Smooth muscle cell (in vitro differentiated cells): Measurements from ENCODE around the gene RHCE. TPM values are rescaled to one million over a fixed set of nuclear protein-coding genes. Genes with fewer than 3 reads are reported as not detected.

Experiments used
- DNase-seq: peaks from one replicate; lab custom pipeline; 2025; ENCODE audit not compliant: unreplicated experiment; lab: John Stamatoyannopoulos, UW
- H2AFZ ChIP-seq: fragments of 200-600 bp; sonication (generic); 2 replicates; pipeline ENCODE4 v1.6.0; 2016; ENCODE audit warnings: antibody characterized with exemption, low read depth, mild to moderate bottlenecking
- H3F3A ChIP-seq: fragments of 200-600 bp; sonication (generic); 2 replicates; pipeline ENCODE4 v1.6.0; 2017; ENCODE audit warnings: antibody characterized with exemption, low read depth
- H3K27ac ChIP-seq: fragments of 200-600 bp; sonication (generic); 2 replicates; pipeline ENCODE4 v1.5.1; 2016; ENCODE audit warnings: low read depth, mild to moderate bottlenecking
- H3K27me3 ChIP-seq: fragments of 200-600 bp; sonication (generic); 2 replicates; pipeline ENCODE4 v1.6.1; 2016; ENCODE audit warnings: low read depth, mild to moderate bottlenecking
- H3K36me3 ChIP-seq: fragments of 200-600 bp; sonication (generic); 2 replicates; pipeline ENCODE4 v1.5.1; 2016; ENCODE audit warnings: low read depth
- H3K4me1 ChIP-seq: fragments of 200-600 bp; sonication (generic); 2 replicates; pipeline ENCODE4 v1.5.1; 2016; ENCODE audit warnings: low read depth
- H3K4me2 ChIP-seq: fragments of 200-600 bp; sonication (generic); 2 replicates; pipeline ENCODE4 v1.6.0; 2016; ENCODE audit warnings: mild to moderate bottlenecking
- H3K4me3 ChIP-seq: fragments of 200-600 bp; sonication (generic); 2 replicates; pipeline ENCODE4 v1.5.1; 2016; ENCODE audit warnings: mild to moderate bottlenecking
- H3K79me2 ChIP-seq: fragments of 200-600 bp; sonication (generic); 2 replicates; pipeline ENCODE4 v1.6.0; 2016; ENCODE audit warnings: low read depth, mild to moderate bottlenecking
- H3K9ac ChIP-seq: fragments of 200-600 bp; sonication (generic); 2 replicates; pipeline ENCODE4 v1.6.0; 2016; ENCODE audit warnings: low read depth
- H3K9me3 ChIP-seq: fragments of 200-600 bp; sonication (generic); replicated peaks from 2 replicates; pipeline ENCODE4 v1.5.1; 2016; ENCODE audit warnings: low read depth
- H4K20me1 ChIP-seq: fragments of 200-600 bp; sonication (generic); 2 replicates; pipeline ENCODE4 v1.6.0; 2016; ENCODE audit warnings: low read depth
- WGBS: methylation state at CpG from one replicate; pipeline ENCODE4 v1.1.7; 2016; ENCODE audit warnings: low lambda C conversion rate; 5-methylcytosine and 5-hydroxymethylcytosine counted together
- polyA plus RNA-seq: library from polyadenylated mRNA; unstranded; fragments of >200 nt; fragmentation: Nextera tagmentation; extraction: Ambion mirVana; gene quantifications from 2 replicates; pipeline ENCODE4 v1.2.1, GENCODE V29; 2016
- total RNA-seq: library from RNA; depleted of rRNA; stranded (reverse); fragments of >200 nt; gene quantifications from 2 replicates; pipeline ENCODE4 v1.2.3, GENCODE V29; 2014
- TF ChIP-seq, protein P1 (sequence below): fragments of 200-600 bp; sonication (generic); IDR thresholded peaks from 2 replicates; pipeline ENCODE4 v1.5.1; 2017; ENCODE audit warnings: borderline replicate concordance, mild to moderate bottlenecking, antibody characterized with exemption; ENCODE audit not compliant: insufficient read depth, poor library complexity, severe bottlenecking

Gene RHCE
- total and polyA plus RNA-seq, 2 experiments from 2014 or later: 0.45 to 4.9 TPM

DNA sequence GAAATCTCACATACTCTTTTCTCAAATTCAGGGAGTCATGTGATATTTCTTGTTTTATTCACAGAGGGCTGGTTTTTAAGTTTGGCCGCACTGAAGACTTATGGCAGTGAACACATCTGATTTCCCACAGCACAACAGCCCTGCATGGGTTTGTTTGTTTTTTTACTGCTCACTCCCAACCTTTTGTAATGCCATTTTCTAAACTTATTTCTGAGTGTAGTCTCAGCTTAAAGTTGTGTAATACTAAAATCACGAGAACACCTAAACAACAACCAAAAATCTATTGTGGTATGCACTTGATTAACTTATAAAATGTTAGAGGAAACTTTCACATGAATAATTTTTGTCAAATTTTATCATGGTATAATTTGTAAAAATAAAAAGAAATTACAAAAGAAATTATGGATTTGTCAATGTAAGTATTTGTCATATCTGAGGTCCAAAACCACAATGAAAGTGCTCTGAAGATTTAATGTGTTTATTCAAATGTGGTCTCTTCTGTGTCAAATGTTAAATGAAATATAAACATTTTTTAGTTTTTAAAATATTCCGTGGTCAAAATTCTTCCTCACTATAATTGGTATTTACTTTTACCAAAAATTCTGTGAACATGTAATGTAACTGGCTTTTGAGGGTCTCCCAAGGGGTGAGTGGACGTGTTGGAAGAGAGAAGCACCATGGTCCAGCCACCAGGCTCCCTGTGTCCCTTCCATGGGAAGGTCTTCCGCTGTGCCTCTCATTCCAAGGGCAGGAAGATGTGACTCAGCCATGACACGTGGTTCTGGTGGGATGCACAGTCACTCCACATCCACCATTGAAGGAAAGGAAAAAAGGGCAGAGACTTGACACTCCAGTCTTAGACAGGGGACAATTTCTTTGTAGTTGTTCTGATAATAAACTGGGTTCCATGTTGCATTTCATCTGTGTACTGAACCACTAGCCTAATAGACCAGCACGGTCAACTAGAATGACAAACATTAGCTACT, 59.7 kb downstream of the RHCE start:
- no peaks in the 10 kb centered on the region for H3K79me2 ChIP-seq
- peak overlapping the region; percentile 43 for H3K27ac ChIP-seq
- no peak for DNase-seq
- no peaks in the 10 kb centered on the region for H3K9me3 ChIP-seq
- no peaks in the 10 kb centered on the region for H3K27me3 ChIP-seq
- TF ChIP-seq, protein P1, sequence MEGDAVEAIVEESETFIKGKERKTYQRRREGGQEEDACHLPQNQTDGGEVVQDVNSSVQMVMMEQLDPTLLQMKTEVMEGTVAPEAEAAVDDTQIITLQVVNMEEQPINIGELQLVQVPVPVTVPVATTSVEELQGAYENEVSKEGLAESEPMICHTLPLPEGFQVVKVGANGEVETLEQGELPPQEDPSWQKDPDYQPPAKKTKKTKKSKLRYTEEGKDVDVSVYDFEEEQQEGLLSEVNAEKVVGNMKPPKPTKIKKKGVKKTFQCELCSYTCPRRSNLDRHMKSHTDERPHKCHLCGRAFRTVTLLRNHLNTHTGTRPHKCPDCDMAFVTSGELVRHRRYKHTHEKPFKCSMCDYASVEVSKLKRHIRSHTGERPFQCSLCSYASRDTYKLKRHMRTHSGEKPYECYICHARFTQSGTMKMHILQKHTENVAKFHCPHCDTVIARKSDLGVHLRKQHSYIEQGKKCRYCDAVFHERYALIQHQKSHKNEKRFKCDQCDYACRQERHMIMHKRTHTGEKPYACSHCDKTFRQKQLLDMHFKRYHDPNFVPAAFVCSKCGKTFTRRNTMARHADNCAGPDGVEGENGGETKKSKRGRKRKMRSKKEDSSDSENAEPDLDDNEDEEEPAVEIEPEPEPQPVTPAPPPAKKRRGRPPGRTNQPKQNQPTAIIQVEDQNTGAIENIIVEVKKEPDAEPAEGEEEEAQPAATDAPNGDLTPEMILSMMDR: no peak
- H3F3A ChIP-seq: peaks cover 5% of the 10 kb centered on the region
- no peak overlapping the region for H3K9ac ChIP-seq
- H3K36me3 ChIP-seq: no peaks in the 10 kb centered on the region
- no peaks in the 10 kb centered on the region for H4K20me1 ChIP-seq
- H3K4me3 ChIP-seq: no peak overlapping the region
- 74% methylated on average over 7 of the region's 7 CpGs for WGBS
- no peak overlapping the region for H3K4me2 ChIP-seq
- no peaks in the 10 kb centered on the region for H3K4me1 ChIP-seq
- H2AFZ ChIP-seq: no peak overlapping the region

DNA sequence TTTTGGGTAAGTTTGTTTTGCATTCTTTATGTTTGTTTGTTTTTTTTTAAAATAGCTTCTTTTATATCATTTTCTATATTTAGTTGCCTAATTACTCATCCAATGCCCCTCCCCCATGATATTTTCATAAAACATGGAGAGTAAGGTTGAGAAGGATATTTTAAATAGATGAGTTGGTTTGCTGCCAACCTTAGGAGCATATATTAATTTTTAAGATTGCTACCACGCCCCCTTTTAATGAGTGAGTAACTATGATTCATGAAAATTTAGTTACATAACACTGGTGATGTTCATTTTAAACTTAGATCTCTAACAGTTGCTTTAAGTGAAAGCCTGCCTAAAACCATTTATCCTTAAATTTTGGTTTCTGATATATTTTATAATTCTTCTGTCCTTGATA, 63.8 kb downstream of the RHCE start:
- 97% methylated on average over 1 of the region's 1 CpG for WGBS
- Histone ChIP-seq H3F3A (peaks cover 5% of the 10 kb centered on the region), H3K36me3 (peaks cover 13% of the 10 kb centered on the region), H4K20me1 (peaks cover 19% of the 10 kb centered on the region), H3K27ac (no peak overlapping the region), H3K79me2 (no peaks in the 10 kb centered on the region), H3K9ac (no peak overlapping the region), H2AFZ (no peak overlapping the region), H3K4me2 (no peak overlapping the region), H3K4me3 (no peak overlapping the region), H3K9me3 (no peaks in the 10 kb centered on the region), H3K4me1 (no peaks in the 10 kb centered on the region), H3K27me3 (no peaks in the 10 kb centered on the region)
- no peak for DNase-seq
- TF ChIP-seq, protein P1: no peak

DNA sequence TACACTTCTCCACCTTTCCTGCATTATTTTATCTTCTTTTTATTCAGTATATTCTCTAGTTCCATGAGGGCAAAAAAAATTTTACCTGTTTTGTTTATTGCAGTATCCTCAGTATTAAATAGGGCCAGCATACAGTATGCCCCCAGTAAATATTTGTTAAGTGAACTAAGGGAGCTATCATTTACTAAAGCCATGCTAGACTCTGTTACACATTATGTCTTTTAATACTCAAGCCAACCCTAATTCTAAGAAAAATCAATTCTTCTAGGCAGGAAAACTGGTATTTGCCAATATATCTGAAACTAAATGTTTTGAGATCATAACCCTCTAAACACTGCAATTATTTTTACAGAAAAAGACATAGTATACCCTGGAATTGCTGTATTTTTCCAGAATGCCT, 64.2 kb downstream of the RHCE start:
- Histone ChIP-seq H3F3A (peaks cover 5% of the 10 kb centered on the region), H3K27me3 (no peaks in the 10 kb centered on the region), H2AFZ (no peak overlapping the region), H3K4me3 (no peak overlapping the region), H4K20me1 (peaks cover 21% of the 10 kb centered on the region), H3K9ac (no peak overlapping the region), H3K27ac (no peak overlapping the region), H3K4me1 (no peaks in the 10 kb centered on the region), H3K79me2 (peaks cover 2% of the 10 kb centered on the region), H3K4me2 (no peak overlapping the region), H3K36me3 (peaks cover 14% of the 10 kb centered on the region), H3K9me3 (no peaks in the 10 kb centered on the region)
- DNase-seq: no peak
- TF ChIP-seq, protein P1: no peak
